Naive thymus-derived CD4-positive, alpha-beta T cell (primary cell): ENCODE measurements around the gene ZNF385D. TPM values are rescaled to one million over a fixed set of nuclear protein-coding genes. Genes with fewer than 3 reads are reported as not detected.

Experiments
- ATAC-seq: fragments of 150-1000 bp; cut with Tn5 transposase; 2 replicates; pipeline ENCODE4 v1.10.0; 2021; ENCODE audit warnings: mild to moderate bottlenecking, moderate library complexity
- CTCF ChIA-PET: fragments of 350-600 bp; sonication (Branson Sonifier 250); formaldehyde crosslinking; loops from one replicate; lab custom pipeline; 2021; ENCODE audit warnings: antibody characterized with exemption; lab: Charles Lee
- POLR2A ChIA-PET: fragments of 350-600 bp; sonication (Branson Sonifier 250); formaldehyde crosslinking; loops from one replicate; lab custom pipeline; 2021; ENCODE audit warnings: antibody characterized with exemption, inconsistent platforms; lab: Charles Lee
- DNase-seq, 9 donors: peaks; one replicate each; pipeline versions ENCODE4 v3.0.0 to v3.0.0-alpha.2; 2020 to 2022; ENCODE audit warnings: mixed read lengths in 1 of 9
- H3K27ac ChIP-seq: one replicate; pipeline ENCODE4 v1.7.0; 2013; ENCODE audit warnings: mild to moderate bottlenecking, low read depth, low read length, moderate library complexity
- H3K27me3 ChIP-seq, 2 donors: one replicate each; pipeline ENCODE4 v1.7.0; 2013; ENCODE audit warnings: low read length in 2 of 2, mild to moderate bottlenecking in 2 of 2, moderate library complexity in 2 of 2; ENCODE audit not compliant: control insufficient read depth in 2 of 2, insufficient read depth in 2 of 2
- H3K36me3 ChIP-seq, 3 experiments: 1 replicate in 2 of 3; 2 replicates in 1 of 3; pipeline ENCODE4 v1.7.0; 2013; ENCODE audit warnings: low read length in 3 of 3, mild to moderate bottlenecking in 3 of 3, moderate library complexity in 1 of 3; ENCODE audit not compliant: insufficient read depth in 3 of 3, control insufficient read depth in 2 of 3
- H3K4me1 ChIP-seq, 2 donors: one replicate each; pipeline ENCODE4 v1.7.0; 2013; ENCODE audit warnings: low read length in 2 of 2, mild to moderate bottlenecking in 2 of 2, moderate library complexity in 1 of 2; ENCODE audit not compliant: control insufficient read depth in 2 of 2, insufficient read depth in 2 of 2
- H3K4me3 ChIP-seq: 2 replicates; pipeline ENCODE4 v1.7.0; 2013; ENCODE audit warnings: mild to moderate bottlenecking, low read length
- H3K9me3 ChIP-seq, 3 experiments: 1 replicate in 2 of 3; 2 replicates in 1 of 3; pipeline ENCODE4 v1.7.0; 2013; ENCODE audit warnings: low read length in 3 of 3; ENCODE audit not compliant: control insufficient read depth in 2 of 3
- H3K27ac Mint-ChIP-seq, 9 donors: one replicate each; pipeline ENCODE4 v1.8.0; 2020 to 2022; ENCODE audit warnings: mixed read lengths in 9 of 9, mild to moderate bottlenecking in 8 of 9, moderate library complexity in 5 of 9, inconsistent platforms in 2 of 9
- H3K27me3 Mint-ChIP-seq, 5 donors: one replicate each; pipeline ENCODE4 v1.8.0; 2021 to 2022; ENCODE audit warnings: mixed read lengths in 5 of 5, mild to moderate bottlenecking in 1 of 5
- H3K36me3 Mint-ChIP-seq, 5 donors: one replicate each; pipeline ENCODE4 v1.8.0; 2020 to 2022; ENCODE audit warnings: mixed read lengths in 5 of 5, mild to moderate bottlenecking in 3 of 5, inconsistent platforms in 1 of 5
- H3K4me1 Mint-ChIP-seq, 7 donors: one replicate each; pipeline ENCODE4 v1.8.0; 2020 to 2022; ENCODE audit warnings: mixed read lengths in 7 of 7, mild to moderate bottlenecking in 3 of 7, inconsistent platforms in 1 of 7
- H3K4me3 Mint-ChIP-seq, 10 donors: one replicate each; pipeline ENCODE4 v1.8.0; 2020 to 2022; ENCODE audit warnings: mild to moderate bottlenecking in 10 of 10, mixed read lengths in 10 of 10, moderate library complexity in 6 of 10, inconsistent platforms in 2 of 10
- H3K9me3 Mint-ChIP-seq, 11 donors: one replicate each; pipeline ENCODE4 v1.8.0; 2020 to 2022; ENCODE audit warnings: mixed read lengths in 11 of 11, mild to moderate bottlenecking in 4 of 11, inconsistent platforms in 1 of 11, moderate library complexity in 1 of 11
- intact Hi-C, 2 donors: fragments of 100-400 bp; cut with micrococcal nuclease; formaldehyde crosslinking; loops; one replicate each; pipeline ENCODE4 v1.15.1; 2023
- polyA plus RNA-seq, 2 donors: library from polyadenylated mRNA; unstranded; fragments of 300-500 nt; fragmentation: Illumina TruSeq; gene quantifications; one replicate each; pipeline ENCODE4 v1.2.3, GENCODE V29; 2021
- total RNA-seq, 6 experiments: library from RNA in 5 of 6; stranded (reverse) in 5 of 6; gene quantifications; 1 replicate in 5 of 6; 2 replicates in 1 of 6; pipeline ENCODE4 v1.2.3 and lab custom pipeline; 2021 to 2026

Gene ZNF385D
- total and polyA plus RNA-seq, 7 experiments from 2014 or later = 0.03 to 1.1 TPM; not detected in 5

DNA sequence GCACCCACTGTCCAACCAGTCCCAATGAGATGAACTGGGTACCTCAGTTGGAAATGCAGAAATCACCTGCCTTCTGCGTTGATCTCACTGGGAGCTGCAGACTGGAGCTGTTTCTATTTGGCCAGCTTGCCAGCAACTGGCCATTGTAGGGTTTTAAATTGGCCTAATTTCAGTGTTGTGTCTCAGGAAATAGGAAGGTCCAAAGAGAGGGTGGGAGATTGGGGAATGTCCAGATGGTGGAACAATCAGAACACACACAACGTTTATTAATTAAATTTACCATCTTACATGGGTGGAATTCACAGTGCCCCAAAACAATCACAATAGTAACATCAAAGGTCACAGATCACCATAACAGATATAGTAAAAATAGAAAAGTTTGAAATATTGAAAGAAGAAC, 189.5 kb downstream of the ZNF385D start:
- no peaks in the 10 kb centered on the region for H3K4me1 ChIP-seq
- Mint-ChIP-seq H3K4me3 (no peak overlapping the region), H3K4me1 (no peaks in the 10 kb centered on the region), H3K27ac (no peak overlapping the region), H3K9me3 (peaks cover 4 to 29% (median 15%) of the 10 kb centered on the region in 11 donors), H3K27me3 (no peaks in the 10 kb centered on the region), H3K36me3 (no peaks in the 10 kb centered on the region)
- intact Hi-C loops = no loop called here
- H3K27ac ChIP-seq = no peak overlapping the region
- ATAC-seq = no peak
- H3K27me3 ChIP-seq = no peaks in the 10 kb centered on the region
- no peaks in the 10 kb centered on the region for H3K9me3 ChIP-seq
- no peak for DNase-seq
- POLR2A ChIA-PET = no interaction called here
- H3K4me3 ChIP-seq = no peak overlapping the region
- CTCF ChIA-PET = no interaction called here
- no peaks in the 10 kb centered on the region for H3K36me3 ChIP-seq

DNA sequence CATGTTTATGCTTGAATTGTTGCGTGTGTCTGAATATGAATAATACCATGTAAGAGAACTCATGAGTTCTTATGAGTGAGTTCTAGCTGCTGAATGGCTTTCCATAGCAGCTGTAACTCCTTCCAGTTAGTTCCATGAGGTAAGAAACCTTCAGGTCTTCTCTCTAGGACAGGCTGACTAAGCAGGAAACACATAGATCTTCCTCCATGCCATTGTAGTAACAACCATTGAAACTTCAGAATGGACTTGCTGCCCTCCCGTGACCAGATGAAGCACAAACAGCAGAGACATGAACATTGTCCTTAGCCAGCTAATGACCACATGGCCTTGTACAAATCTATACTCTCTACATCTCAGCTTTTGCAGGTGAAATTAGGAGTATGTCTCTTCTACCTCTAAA, 200.0 kb downstream of the ZNF385D start:
- Mint-ChIP-seq H3K9me3 (peaks cover 0 to 12% (median 6%) of the 10 kb centered on the region in 11 donors), H3K27ac (no peak overlapping the region), H3K4me1 (no peaks in the 10 kb centered on the region), H3K36me3 (peaks cover 0 to 5% (median 0%) of the 10 kb centered on the region in 5 donors), H3K27me3 (no peaks in the 10 kb centered on the region), H3K4me3 (no peak overlapping the region)
- Histone ChIP-seq H3K9me3 (no peaks in the 10 kb centered on the region), H3K36me3 (no peaks in the 10 kb centered on the region), H3K4me3 (no peak overlapping the region), H3K27ac (no peak overlapping the region), H3K27me3 (no peaks in the 10 kb centered on the region), H3K4me1 (no peaks in the 10 kb centered on the region)
- intact Hi-C loops = no loop called here
- ChIA-PET CTCF (no interaction called here), POLR2A (no interaction called here)
- ATAC-seq (no peak), DNase-seq (no peak)

DNA sequence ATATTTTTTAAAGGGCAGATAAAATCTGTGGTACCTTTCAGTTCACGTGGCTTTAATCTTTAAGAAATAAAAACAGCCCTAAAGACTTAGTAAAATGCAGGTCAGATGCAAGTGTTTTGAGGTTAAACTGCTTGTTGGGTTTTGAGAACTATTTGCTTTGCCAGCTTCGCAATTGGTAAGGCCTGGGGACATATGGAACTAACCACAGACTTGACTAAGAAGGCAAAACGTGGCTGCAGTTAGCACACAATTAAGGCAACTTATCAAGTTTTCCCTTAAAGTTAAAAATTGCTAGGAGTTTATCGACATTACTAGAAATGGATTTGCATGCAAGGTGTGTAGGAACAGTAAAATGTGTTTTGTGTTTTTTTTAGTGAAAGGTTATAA, 206.9 kb downstream of the ZNF385D start:
- CTCF ChIA-PET = no interaction called here
- intact Hi-C loops = no loop called here

DNA sequence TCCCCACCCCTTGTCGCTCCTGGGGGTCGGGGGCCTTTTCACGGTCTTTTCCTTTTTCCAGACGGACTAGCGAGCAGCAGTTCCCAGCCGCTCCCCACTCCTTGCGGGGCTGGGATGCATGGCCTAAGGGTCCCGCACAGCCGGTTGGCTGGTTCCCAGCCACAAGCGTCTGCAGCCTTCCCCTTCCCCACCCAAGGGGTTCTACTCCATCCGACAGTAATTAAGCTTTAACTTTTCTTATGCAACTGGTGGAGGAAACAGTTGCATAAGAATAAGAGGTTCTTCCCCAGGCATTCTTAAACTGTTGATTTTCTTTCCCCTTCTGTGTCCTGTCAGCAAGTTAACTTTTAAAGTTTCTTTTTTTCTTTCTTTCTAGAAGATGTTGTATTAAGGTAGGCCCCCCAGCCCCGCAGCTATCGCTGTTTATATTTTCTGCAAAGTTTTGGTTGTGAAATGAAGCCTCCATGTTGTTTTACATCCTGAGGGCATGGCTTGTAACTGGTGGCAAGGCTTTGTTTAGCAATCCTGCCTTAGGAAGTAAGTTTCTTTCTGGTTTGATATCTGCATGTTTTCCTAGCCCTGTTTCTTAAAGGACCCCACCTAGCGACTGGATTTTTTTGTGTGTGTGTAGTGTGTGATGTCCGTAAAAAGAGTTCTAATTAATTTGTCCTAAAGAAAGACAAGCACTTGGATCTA, 207.5 kb downstream of the ZNF385D start:
- no peak for ATAC-seq
- H3K4me3 ChIP-seq = no peak overlapping the region
- H3K4me3 Mint-ChIP-seq = peak overlapping the region in 1 of 10 donors; percentile 16
- CTCF ChIA-PET = no interaction called here
- H3K27ac Mint-ChIP-seq = no peak overlapping the region
- DNase-seq = no peak
- H3K36me3 Mint-ChIP-seq = peaks cover 0 to 4% (median 0%) of the 10 kb centered on the region in 5 donors
- no peaks in the 10 kb centered on the region for H3K27me3 ChIP-seq
- H3K4me1 ChIP-seq = no peaks in the 10 kb centered on the region
- no peaks in the 10 kb centered on the region for H3K27me3 Mint-ChIP-seq
- no peak overlapping the region for H3K27ac ChIP-seq
- no peaks in the 10 kb centered on the region for H3K4me1 Mint-ChIP-seq
- peaks cover 0 to 14% (median 5%) of the 10 kb centered on the region in 11 donors for H3K9me3 Mint-ChIP-seq
- no peaks in the 10 kb centered on the region for H3K36me3 ChIP-seq
- POLR2A ChIA-PET = no interaction called here
- intact Hi-C loops = no loop called here
- no peaks in the 10 kb centered on the region for H3K9me3 ChIP-seq

More for the DNA sequence above, 206.9 kb downstream of the ZNF385D start:
- DNase-seq = no peak
- Mint-ChIP-seq H3K4me3 (no peak overlapping the region), H3K4me1 (no peaks in the 10 kb centered on the region), H3K36me3 (peaks cover 0 to 5% (median 0%) of the 10 kb centered on the region in 5 donors), H3K9me3 (peaks cover 0 to 14% (median 6%) of the 10 kb centered on the region in 11 donors), H3K27me3 (no peaks in the 10 kb centered on the region), H3K27ac (no peak overlapping the region)
- H3K36me3 ChIP-seq = no peaks in the 10 kb centered on the region
- no peaks in the 10 kb centered on the region for H3K27me3 ChIP-seq
- ATAC-seq = no peak
- H3K27ac ChIP-seq = no peak overlapping the region
- no peaks in the 10 kb centered on the region for H3K9me3 ChIP-seq
- no peaks in the 10 kb centered on the region for H3K4me1 ChIP-seq
- no peak overlapping the region for H3K4me3 ChIP-seq
- POLR2A ChIA-PET = no interaction called here

DNA sequence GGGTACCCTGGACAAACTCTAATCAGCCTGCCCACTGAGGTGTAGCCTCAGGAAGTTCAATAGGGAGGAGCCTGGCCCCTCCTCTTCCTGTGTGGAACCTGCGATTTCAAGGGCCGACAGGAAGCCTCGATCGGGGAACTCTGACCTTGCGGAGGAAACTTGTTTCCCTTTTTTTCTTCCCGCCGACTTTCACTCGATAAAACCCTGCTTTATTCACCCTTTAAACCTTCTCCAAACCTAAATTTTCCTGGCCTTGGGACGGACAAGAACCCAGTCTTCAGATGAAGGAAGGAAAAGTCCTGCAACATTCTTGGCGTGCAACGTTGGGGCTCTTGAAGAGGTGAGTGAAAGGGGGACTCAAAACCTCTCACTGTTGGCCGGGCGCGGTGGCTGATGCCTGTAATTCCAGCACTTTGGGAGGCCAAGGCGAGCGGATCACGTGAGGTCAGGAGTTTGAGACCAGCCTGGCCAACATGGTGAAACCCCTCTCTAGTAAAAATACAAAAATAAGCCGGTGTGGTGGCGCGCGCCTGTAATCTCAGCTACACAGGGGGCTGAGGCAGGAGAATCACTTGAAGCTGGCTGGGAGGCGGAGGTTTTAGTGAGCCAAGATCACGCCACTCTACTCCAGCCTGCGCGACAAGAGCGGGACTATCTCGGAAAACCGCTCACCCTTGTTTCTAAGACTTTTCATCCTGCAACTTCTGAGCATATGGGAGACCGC, 208.2 kb downstream of the ZNF385D start:
- ATAC-seq = no peak
- no peak overlapping the region for H3K27ac ChIP-seq
- POLR2A ChIA-PET = no interaction called here
- no peak overlapping the region for H3K4me3 ChIP-seq
- peaks cover 0 to under 1% (median 0%) of the 10 kb centered on the region in 7 donors for H3K4me1 Mint-ChIP-seq
- intact Hi-C loops = no loop called here
- H3K27me3 Mint-ChIP-seq = no peaks in the 10 kb centered on the region
- H3K4me1 ChIP-seq = no peaks in the 10 kb centered on the region
- no peaks in the 10 kb centered on the region for H3K9me3 ChIP-seq
- H3K27me3 ChIP-seq = no peaks in the 10 kb centered on the region
- no peak for DNase-seq
- H3K9me3 Mint-ChIP-seq = peaks cover 0 to 9% (median 5%) of the 10 kb centered on the region in 11 donors
- no peaks in the 10 kb centered on the region for H3K36me3 ChIP-seq
- no peak overlapping the region for H3K4me3 Mint-ChIP-seq
- H3K27ac Mint-ChIP-seq = no peak overlapping the region
- CTCF ChIA-PET = no interaction called here
- no peaks in the 10 kb centered on the region for H3K36me3 Mint-ChIP-seq

DNA sequence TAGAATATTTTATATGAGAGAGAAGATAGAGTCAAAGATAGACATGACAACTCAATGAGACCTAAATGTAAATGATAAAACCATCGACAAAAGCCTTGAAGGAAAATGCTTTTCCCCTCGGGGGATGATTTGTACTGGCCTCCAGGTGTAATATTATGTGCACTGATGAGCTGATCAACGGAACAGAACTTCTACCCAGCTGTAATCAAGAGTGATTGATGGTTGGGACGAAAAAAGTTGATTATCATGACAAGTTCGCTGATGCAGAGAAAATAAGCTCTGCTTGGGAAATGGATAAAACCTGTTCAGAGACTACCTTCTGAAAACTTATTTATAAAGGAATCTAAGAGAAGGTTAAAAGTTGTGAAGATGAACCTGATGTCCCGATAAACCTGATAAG, 210.7 kb downstream of the ZNF385D start:
- peaks cover 0 to 13% (median 7%) of the 10 kb centered on the region in 11 donors for H3K9me3 Mint-ChIP-seq
- H3K4me1 ChIP-seq = no peaks in the 10 kb centered on the region
- DNase-seq (no peak), ATAC-seq (no peak)
- no peak overlapping the region for H3K4me3 Mint-ChIP-seq
- no peaks in the 10 kb centered on the region for H3K36me3 ChIP-seq
- peaks cover 0 to 2% (median 0%) of the 10 kb centered on the region in 7 donors for H3K4me1 Mint-ChIP-seq
- H3K27me3 ChIP-seq = no peaks in the 10 kb centered on the region
- H3K27ac ChIP-seq = no peak overlapping the region
- ChIA-PET POLR2A (no interaction called here), CTCF (no interaction called here)
- no peak overlapping the region for H3K4me3 ChIP-seq
- H3K9me3 ChIP-seq = no peaks in the 10 kb centered on the region
- no peak overlapping the region for H3K27ac Mint-ChIP-seq
- intact Hi-C loops = no loop called here
- no peaks in the 10 kb centered on the region for H3K27me3 Mint-ChIP-seq
- no peaks in the 10 kb centered on the region for H3K36me3 Mint-ChIP-seq
